ENCODE results near the gene SEPTIN7. TPM values are rescaled to one million over a fixed set of nuclear protein-coding genes. Genes with fewer than 3 reads are reported as not detected.

SEPTIN7 gene
- total RNA-seq, 2 donors from 2014 or later, result 220 to 231 TPM

- ATAC-seq (replicated peaks), result peak; percentile 82
- no peaks in the 10 kb centered on the region for H3K9me3 Mint-ChIP-seq
- peaks cover 91% of the 10 kb centered on the region for H3K36me3 Mint-ChIP-seq (ENCODE audit: low read depth)
- H3K27me3 Mint-ChIP-seq, result no peaks in the 10 kb centered on the region
- H3K27ac Mint-ChIP-seq, result no peak overlapping the region
- H3K4me1 Mint-ChIP-seq, result peaks cover 26% of the 10 kb centered on the region
- no peak overlapping the region for H3K4me3 Mint-ChIP-seq
Measured at GRCh38 chr7:35839860-35840854, 39.3 kb downstream of the SEPTIN7 start.

- Mint-ChIP-seq H3K9me3 (no peaks in the 10 kb centered on the region), H3K4me3 (no peak overlapping the region), H3K4me1 (peaks cover 30% of the 10 kb centered on the region), H3K27ac (no peak overlapping the region), H3K27me3 (no peaks in the 10 kb centered on the region), H3K36me3 (ENCODE audit: low read depth) (peaks cover 79% of the 10 kb centered on the region)
- ATAC-seq (replicated peaks), result no peak
Measured at GRCh38 chr7:35846816-35847412, 46.1 kb downstream of the SEPTIN7 start.

- Mint-ChIP-seq H3K9me3 (no peaks in the 10 kb centered on the region), H3K4me1 (peaks cover 29% of the 10 kb centered on the region), H3K27ac (no peak overlapping the region), H3K36me3 (ENCODE audit: low read depth) (peaks cover 78% of the 10 kb centered on the region), H3K27me3 (no peaks in the 10 kb centered on the region), H3K4me3 (no peak overlapping the region)
- ATAC-seq (replicated peaks), result no peak
Measured at GRCh38 chr7:35848725-35849124, 47.9 kb downstream of the SEPTIN7 start.

- H3K27me3 Mint-ChIP-seq, result no peaks in the 10 kb centered on the region
- H3K9me3 Mint-ChIP-seq, result no peaks in the 10 kb centered on the region
- H3K36me3 Mint-ChIP-seq (ENCODE audit: low read depth), result peaks cover 72% of the 10 kb centered on the region
- no peak for ATAC-seq (replicated peaks)
- peak overlapping the region; percentile 74 for H3K27ac Mint-ChIP-seq
- H3K4me3 Mint-ChIP-seq, result no peak overlapping the region
- H3K4me1 Mint-ChIP-seq, result peaks cover 29% of the 10 kb centered on the region
Measured at GRCh38 chr7:35849158-35849831, 48.4 kb downstream of the SEPTIN7 start.

GRCh38 chr7:35849954-35850353 is 49.1 kb downstream of the SEPTIN7 start:
- no peak for ATAC-seq (replicated peaks)
- Mint-ChIP-seq H3K4me3 (no peak overlapping the region), H3K36me3 (ENCODE audit: low read depth) (peaks cover 67% of the 10 kb centered on the region), H3K4me1 (peaks cover 29% of the 10 kb centered on the region), H3K27ac (peak overlapping the region; percentile 74), H3K9me3 (no peaks in the 10 kb centered on the region), H3K27me3 (no peaks in the 10 kb centered on the region)

Other genes with a start within 250 kb of the SEPTIN7 start
- gene HERPUD2, start 105.9 kb upstream of the SEPTIN7 start, total RNA-seq, result 10 to 100 TPM; 25.3 to 27.4 TPM

All from activated T-helper 17 cell treated with anti-CD3 and anti-CD28 coated beads, Interleukin-2, amount 50 U/mL, for 72 hours (primary cell).